Measurements from ENCODE around the gene CTU2.

Gene CTU2

DNA sequence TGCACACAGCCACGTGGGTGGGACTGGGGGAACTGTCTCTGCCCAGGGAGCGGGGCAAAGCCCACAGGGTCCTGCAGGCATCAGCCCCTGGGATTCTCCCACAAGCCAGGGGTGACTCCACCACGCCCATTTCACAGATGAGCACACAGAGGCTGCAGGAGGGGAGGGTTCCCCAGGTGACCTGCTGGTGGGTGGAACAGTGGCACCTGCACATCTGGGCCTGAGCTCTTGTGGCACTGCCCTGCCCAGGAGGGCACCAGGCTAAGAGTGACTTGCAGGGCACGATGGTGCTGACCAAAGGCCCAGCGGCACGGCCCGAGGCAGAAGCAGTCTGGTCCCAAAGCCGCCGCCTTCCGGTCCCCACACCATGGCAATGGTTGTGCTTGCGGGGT lies 54.8 kb downstream of the CTU2 start:
- DNase-seq (ENCODE audit: low spot score) = no peak

DNA sequence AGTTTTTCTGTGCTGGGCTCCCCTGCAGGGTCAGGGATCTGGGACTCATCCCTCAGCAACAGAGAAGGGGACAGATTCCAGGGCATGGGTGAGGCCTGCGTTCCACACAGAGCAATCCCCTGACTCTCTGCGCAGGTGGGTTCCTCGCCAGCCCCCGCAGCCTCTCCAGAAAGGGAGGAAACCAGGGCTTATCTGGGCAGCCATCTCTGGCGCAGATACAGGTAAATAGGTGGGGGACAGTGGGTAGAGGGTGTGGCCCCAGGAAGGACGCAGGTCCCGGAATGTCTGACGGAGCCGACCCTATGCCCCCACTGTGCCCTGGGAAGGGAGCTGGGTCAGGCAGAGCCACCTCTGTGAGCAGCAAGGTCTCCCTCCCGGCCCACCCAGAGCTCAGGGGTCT lies 55.5 kb downstream of the CTU2 start:
- DNase-seq (ENCODE audit: low spot score) = no peak

DNA sequence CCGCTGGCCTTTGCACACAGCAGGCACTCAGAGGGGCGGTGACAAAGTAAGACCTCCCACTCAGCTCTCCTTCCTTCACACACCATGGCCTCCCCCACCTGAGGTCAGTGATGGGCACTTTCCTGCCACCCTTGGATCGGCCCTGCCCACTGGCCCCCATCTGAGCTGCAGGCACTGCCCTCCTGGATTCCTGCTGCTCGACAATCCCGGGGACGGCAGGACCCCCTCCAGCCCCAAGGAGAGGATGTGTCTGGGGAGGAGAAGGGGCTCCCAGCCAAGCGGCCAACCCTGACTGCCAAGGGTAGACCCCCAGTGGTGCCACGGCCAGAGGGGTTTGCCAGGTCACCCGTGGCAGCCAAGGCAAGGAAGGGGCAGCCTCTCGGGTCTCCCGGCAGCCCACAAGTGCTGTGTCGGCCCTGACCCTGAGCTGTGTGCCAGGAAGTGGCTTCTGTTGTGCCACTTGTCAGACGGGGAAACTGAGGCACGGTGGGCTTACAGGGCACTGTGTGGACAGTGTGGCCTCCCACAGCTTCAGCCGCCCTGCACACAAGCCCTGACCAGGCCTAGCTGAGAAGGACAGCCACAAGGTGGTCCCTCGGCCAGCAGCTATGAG lies 56.1 kb downstream of the CTU2 start:
- no peak for DNase-seq (ENCODE audit: low spot score)

- no peak for DNase-seq (ENCODE audit: low spot score)
Measured at GRCh38 chr16:88762941-88763340, 56.6 kb downstream of the CTU2 start.

GRCh38 chr16:88763502-88764053 lies 57.3 kb downstream of the CTU2 start:
- DNase-seq (ENCODE audit: low spot score) = no peak

GRCh38 chr16:88764080-88764479 lies 57.8 kb downstream of the CTU2 start:
- DNase-seq (ENCODE audit: low spot score) = no peak

DNA sequence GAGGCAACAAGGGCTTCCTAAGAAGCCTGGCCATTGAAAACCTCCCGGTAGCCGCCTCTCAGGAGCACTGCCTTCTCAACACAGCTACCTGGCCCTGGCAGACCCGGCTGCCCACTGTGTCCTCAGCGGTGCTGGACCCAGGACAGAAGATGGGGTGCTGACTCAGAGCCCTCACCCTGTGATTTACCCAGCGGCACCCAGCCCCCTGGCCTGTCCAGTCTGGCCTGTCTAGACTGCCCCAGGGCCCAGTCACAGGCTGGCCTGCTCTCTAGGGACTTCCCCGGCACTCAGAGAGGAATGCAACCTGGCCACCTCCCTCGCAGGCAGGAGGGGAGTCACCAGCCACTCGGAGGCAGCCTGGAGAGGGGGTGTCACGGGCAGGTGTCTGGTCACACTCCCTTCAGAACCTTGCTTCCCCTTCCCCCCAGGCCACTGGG lies 58.6 kb downstream of the CTU2 start:
- DNase-seq (ENCODE audit: low spot score) = no peak
